Neural cell (in vitro differentiated cells): ENCODE measurements around the gene MBD3L4. TPM values are rescaled to one million over a fixed set of nuclear protein-coding genes. Genes with fewer than 3 reads are reported as not detected.

Experiments used
- H2AFZ ChIP-seq: fragments of 200-600, 300-800 bp; sonication (generic), shearing (Covaris generic); 2 replicates; pipeline ENCODE4 v1.6.0; 2014; ENCODE audit warnings: low read depth, mild to moderate bottlenecking, antibody characterized with exemption, low read length, moderate library complexity
- H3F3A ChIP-seq: fragments of 200-600 bp; shearing (Covaris generic); 2 replicates; pipeline ENCODE4 v1.6.1; 2016; ENCODE audit warnings: mild to moderate bottlenecking, moderate library complexity, mixed read lengths, antibody characterized with exemption, low read length; ENCODE audit not compliant: insufficient read depth, poor library complexity, severe bottlenecking
- H3K27ac ChIP-seq: fragments of 200-600, 300-800 bp; sonication (generic), shearing (Covaris generic); 2 replicates; pipeline ENCODE4 v1.5.1; 2014; ENCODE audit warnings: mild to moderate bottlenecking, low read length, moderate library complexity
- H3K27me3 ChIP-seq: fragments of 300-800, 200-600 bp; sonication (generic), shearing (Covaris generic); 2 replicates; pipeline ENCODE4 v1.6.0; 2014; ENCODE audit warnings: mild to moderate bottlenecking, low read depth, low read length, moderate library complexity; ENCODE audit not compliant: insufficient read depth
- H3K36me3 ChIP-seq: fragments of 300-800, 200-600 bp; sonication (generic), shearing (Covaris generic); 2 replicates; pipeline ENCODE4 v1.5.1; 2014; ENCODE audit warnings: mild to moderate bottlenecking, antibody characterized with exemption, low read length, moderate library complexity; ENCODE audit not compliant: insufficient read depth
- H3K4me2 ChIP-seq: fragments of 300-800, 200-600 bp; sonication (generic), shearing (Covaris generic); 2 replicates; pipeline ENCODE4 v1.6.0; 2014; ENCODE audit warnings: mild to moderate bottlenecking, low read length
- H3K4me3 ChIP-seq: fragments of 300-800, 200-600 bp; sonication (generic), shearing (Covaris generic); 2 replicates; pipeline ENCODE4 v1.5.1; 2014; ENCODE audit warnings: mild to moderate bottlenecking, low read length, moderate library complexity
- H3K79me2 ChIP-seq: fragments of 200-600 bp; shearing (Covaris generic); replicated peaks from 2 replicates; pipeline ENCODE4 v1.6.0; 2014; ENCODE audit warnings: mild to moderate bottlenecking, low read length, moderate library complexity; ENCODE audit not compliant: insufficient read depth
- H3K9ac ChIP-seq: fragments of 300-800, 200-600 bp; sonication (generic), shearing (Covaris generic); 2 replicates; pipeline ENCODE4 v1.6.1; 2016; ENCODE audit warnings: mild to moderate bottlenecking, low read length, mixed read lengths
- H3K9me2 ChIP-seq: fragments of 200-600 bp; shearing (Covaris generic); 2 replicates; pipeline ENCODE4 v1.6.1; 2016; ENCODE audit warnings: mild to moderate bottlenecking, low read length, mixed read lengths; ENCODE audit not compliant: insufficient read depth
- H3K9me3 ChIP-seq: fragments of 200-600, 300-800 bp; sonication (generic), shearing (Covaris generic); 2 replicates; pipeline ENCODE4 v1.6.1; 2016; ENCODE audit warnings: mild to moderate bottlenecking, mixed run types, low read length, moderate library complexity, mixed read lengths
- H4K20me1 ChIP-seq: fragments of 200-600 bp; shearing (Covaris generic); 2 replicates; pipeline ENCODE4 v1.6.1; 2016; ENCODE audit warnings: mild to moderate bottlenecking, mixed run types; ENCODE audit not compliant: insufficient read depth
- CTCF ChIP-seq: fragments of 450-650 bp; IDR thresholded peaks from 2 replicates; pipeline ENCODE4 v1.5.1; 2014; ENCODE audit warnings: antibody characterized with exemption, mild to moderate bottlenecking, moderate library complexity; ENCODE audit not compliant: poor library complexity, severe bottlenecking
- EP300 ChIP-seq: fragments of 450-650 bp; conservative IDR thresholded peaks from 2 replicates; pipeline ENCODE4 v1.6.1; 2014; ENCODE audit warnings: antibody characterized with exemption, mild to moderate bottlenecking, moderate library complexity; ENCODE audit not compliant: poor library complexity, severe bottlenecking
- EZH2 ChIP-seq: fragments of 200-600, 300-800 bp; shearing (Covaris generic), sonication (generic); IDR thresholded peaks from 2 replicates; pipeline ENCODE4 v1.6.1; 2014; ENCODE audit warnings: antibody characterized with exemption, low read length, borderline replicate concordance, mild to moderate bottlenecking; ENCODE audit not compliant: insufficient read depth, poor library complexity, severe bottlenecking
- MXI1 ChIP-seq: fragments of 450-650 bp; conservative IDR thresholded peaks from 2 replicates; pipeline ENCODE4 v1.6.1; 2014; ENCODE audit warnings: antibody characterized with exemption, mild to moderate bottlenecking; ENCODE audit not compliant: poor library complexity, severe bottlenecking
- POLR2AphosphoS5 ChIP-seq: IDR thresholded peaks from 2 replicates; pipeline ENCODE4 v1.6.1; 2012
- RAD21 ChIP-seq: fragments of 450-650 bp; conservative IDR thresholded peaks from 2 replicates; pipeline ENCODE4 v1.6.1; 2014; ENCODE audit warnings: antibody characterized with exemption, mild to moderate bottlenecking, moderate library complexity
- SMC3 ChIP-seq: fragments of 450-650 bp; conservative IDR thresholded peaks from 2 replicates; pipeline ENCODE4 v1.6.1; 2014; ENCODE audit warnings: antibody characterized with exemption, mild to moderate bottlenecking, moderate library complexity; ENCODE audit not compliant: poor library complexity
- TAF1 ChIP-seq: IDR thresholded peaks from 2 replicates; pipeline ENCODE4 v1.6.1; 2012; ENCODE audit warnings: low read depth
- polyA plus RNA-seq: library from polyadenylated mRNA; depleted of rRNA; stranded (reverse); fragments of >200 nt; gene quantifications from 2 replicates; pipeline ENCODE4 v1.2.3, GENCODE V29; 2014
- TF ChIP-seq, protein P1 (sequence below): IDR thresholded peaks from 2 replicates; pipeline ENCODE4 v1.6.1; 2012; ENCODE audit warnings: borderline replicate concordance

Gene MBD3L4
- polyA plus RNA-seq, 1 donor from 2014 or later = not detected

DNA sequence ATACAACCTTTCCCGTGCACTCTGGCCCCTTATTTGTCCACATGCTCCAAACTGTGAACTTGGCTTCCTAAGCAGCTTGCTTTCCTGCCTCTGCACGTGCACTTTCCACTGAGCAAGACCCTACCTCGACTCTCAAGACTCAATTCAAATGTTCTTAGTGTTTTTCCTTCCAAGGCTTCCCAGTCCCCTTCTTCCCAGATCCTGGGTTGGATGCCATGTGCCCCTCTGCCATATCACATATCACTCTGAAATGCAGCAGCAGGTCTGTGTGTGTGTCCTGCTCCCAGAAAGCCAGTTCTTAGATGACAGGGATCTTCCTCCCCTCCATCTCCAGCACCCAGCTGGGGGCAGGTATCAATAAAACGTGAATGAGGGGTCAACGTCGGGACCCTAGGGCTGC, 32.6 kb upstream of the MBD3L4 start:
- peaks cover 17% of the 10 kb centered on the region for H3K36me3 ChIP-seq
- no peaks in the 10 kb centered on the region for H3K9me2 ChIP-seq
- H2AFZ ChIP-seq = no peak overlapping the region

GRCh38 chr19:7069904-7070226, 29.9 kb upstream of the MBD3L4 start:
- H3K27ac ChIP-seq = peak overlapping the region; percentile 89
- H3K4me3 ChIP-seq = peak overlapping the region; percentile 98
- H3K27me3 ChIP-seq = no peaks in the 10 kb centered on the region
- peak overlapping the region; percentile 73 for H2AFZ ChIP-seq
- H3K36me3 ChIP-seq = no peaks in the 10 kb centered on the region
- H3K9me3 ChIP-seq = no peaks in the 10 kb centered on the region
- peaks cover 9% of the 10 kb centered on the region for H3K79me2 ChIP-seq
- H3F3A ChIP-seq = no peaks in the 10 kb centered on the region
- H3K9me2 ChIP-seq = no peaks in the 10 kb centered on the region
- TF ChIP-seq MXI1 (no peak), RAD21 (no peak)
- H3K9ac ChIP-seq = peak overlapping the region; percentile 85
- H4K20me1 ChIP-seq = no peaks in the 10 kb centered on the region
- peak overlapping the region; percentile 71 for H3K4me2 ChIP-seq

More for the DNA sequence above, 32.6 kb upstream of the MBD3L4 start:
- Histone ChIP-seq H3K9ac (no peak overlapping the region), H3K4me3 (no peak overlapping the region), H3K4me2 (no peak overlapping the region), H4K20me1 (no peaks in the 10 kb centered on the region), H3K27me3 (no peaks in the 10 kb centered on the region), H3K79me2 (peaks cover 9% of the 10 kb centered on the region), H3F3A (no peaks in the 10 kb centered on the region), H3K9me3 (no peaks in the 10 kb centered on the region), H3K27ac (no peak overlapping the region)
- TF ChIP-seq, protein P1, sequence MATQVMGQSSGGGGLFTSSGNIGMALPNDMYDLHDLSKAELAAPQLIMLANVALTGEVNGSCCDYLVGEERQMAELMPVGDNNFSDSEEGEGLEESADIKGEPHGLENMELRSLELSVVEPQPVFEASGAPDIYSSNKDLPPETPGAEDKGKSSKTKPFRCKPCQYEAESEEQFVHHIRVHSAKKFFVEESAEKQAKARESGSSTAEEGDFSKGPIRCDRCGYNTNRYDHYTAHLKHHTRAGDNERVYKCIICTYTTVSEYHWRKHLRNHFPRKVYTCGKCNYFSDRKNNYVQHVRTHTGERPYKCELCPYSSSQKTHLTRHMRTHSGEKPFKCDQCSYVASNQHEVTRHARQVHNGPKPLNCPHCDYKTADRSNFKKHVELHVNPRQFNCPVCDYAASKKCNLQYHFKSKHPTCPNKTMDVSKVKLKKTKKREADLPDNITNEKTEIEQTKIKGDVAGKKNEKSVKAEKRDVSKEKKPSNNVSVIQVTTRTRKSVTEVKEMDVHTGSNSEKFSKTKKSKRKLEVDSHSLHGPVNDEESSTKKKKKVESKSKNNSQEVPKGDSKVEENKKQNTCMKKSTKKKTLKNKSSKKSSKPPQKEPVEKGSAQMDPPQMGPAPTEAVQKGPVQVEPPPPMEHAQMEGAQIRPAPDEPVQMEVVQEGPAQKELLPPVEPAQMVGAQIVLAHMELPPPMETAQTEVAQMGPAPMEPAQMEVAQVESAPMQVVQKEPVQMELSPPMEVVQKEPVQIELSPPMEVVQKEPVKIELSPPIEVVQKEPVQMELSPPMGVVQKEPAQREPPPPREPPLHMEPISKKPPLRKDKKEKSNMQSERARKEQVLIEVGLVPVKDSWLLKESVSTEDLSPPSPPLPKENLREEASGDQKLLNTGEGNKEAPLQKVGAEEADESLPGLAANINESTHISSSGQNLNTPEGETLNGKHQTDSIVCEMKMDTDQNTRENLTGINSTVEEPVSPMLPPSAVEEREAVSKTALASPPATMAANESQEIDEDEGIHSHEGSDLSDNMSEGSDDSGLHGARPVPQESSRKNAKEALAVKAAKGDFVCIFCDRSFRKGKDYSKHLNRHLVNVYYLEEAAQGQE = no peak

- peak; percentile 83 for TF ChIP-seq POLR2AphosphoS5
- TF ChIP-seq EP300 = peak; percentile 52
- TF ChIP-seq CTCF = no peak
- TF ChIP-seq EZH2 = no peak
- TF ChIP-seq RAD21 = peak; percentile 25
- TF ChIP-seq TAF1 = peak; percentile 60
- no peak for TF ChIP-seq SMC3
- TF ChIP-seq, protein P1 = peak; percentile 29
- peak; percentile 95 for TF ChIP-seq MXI1
- Histone ChIP-seq H3K4me2 (peak within 1 kb of the TSS; percentile 71), H3K9me2 (no peaks in the 10 kb centered on the region), H3F3A (no peaks in the 10 kb centered on the region), H2AFZ (peak within 1 kb of the TSS; percentile 73), H4K20me1 (no peaks in the 10 kb centered on the region), H3K79me2 (peaks cover 9% of the 10 kb centered on the region), H3K36me3 (no peaks in the 10 kb centered on the region), H3K9ac (peak within 1 kb of the TSS; percentile 85), H3K27ac (peak within 1 kb of the TSS; percentile 89), H3K27me3 (no peaks in the 10 kb centered on the region), H3K4me3 (peak within 1 kb of the TSS; percentile 98), H3K9me3 (no peaks in the 10 kb centered on the region)
Measured at GRCh38 chr19:7069042-7069903, 29.3 kb upstream of the MBD3L4 start, which contains the start of gene ZNF557. Gene ZNF557 (plus strand): TSS chr19:7069703. CDS start chr19:7075075, 5,372 bp downstream.
